OCI-LY7 (cell line): ENCODE measurements around the gene CDR2L.

Experiments
- EZH2phosphoT487 ChIP-seq: fragments of 200-600 bp; sonication (generic); IDR thresholded peaks from 2 replicates; pipeline ENCODE4 v1.6.1; 2018; ENCODE audit warnings: low read depth, borderline replicate concordance, mild to moderate bottlenecking, mixed run types, antibody characterized with exemption, low read length, moderate library complexity, mixed read lengths
- TF ChIP-seq, protein P1 (sequence below): fragments of 200-600 bp; sonication (generic); conservative IDR thresholded peaks from 2 replicates; pipeline ENCODE4 v1.5.1; 2014; ENCODE audit warnings: mild to moderate bottlenecking, antibody characterized with exemption, low read length, moderate library complexity, mixed read lengths

DNA sequence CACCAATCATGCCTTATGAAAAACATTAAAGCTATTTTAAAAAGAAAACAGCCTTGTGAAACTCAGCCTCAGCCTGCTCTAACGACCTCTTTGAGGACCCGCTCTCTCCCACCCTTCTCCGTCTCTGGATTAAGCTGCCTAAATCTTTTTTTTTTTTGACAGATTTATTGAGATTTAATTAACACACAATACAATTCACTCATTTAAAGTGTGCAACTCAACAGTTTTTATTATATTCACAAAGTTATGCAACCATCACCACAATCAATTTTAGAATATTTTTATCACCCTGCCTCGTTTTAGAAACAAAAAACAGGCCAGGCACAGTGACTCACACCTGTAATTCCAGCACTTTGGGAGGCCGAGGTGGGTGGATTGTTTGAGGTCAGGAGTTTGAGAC lies 8.4 kb downstream of the CDR2L start:
- TF ChIP-seq, protein P1, sequence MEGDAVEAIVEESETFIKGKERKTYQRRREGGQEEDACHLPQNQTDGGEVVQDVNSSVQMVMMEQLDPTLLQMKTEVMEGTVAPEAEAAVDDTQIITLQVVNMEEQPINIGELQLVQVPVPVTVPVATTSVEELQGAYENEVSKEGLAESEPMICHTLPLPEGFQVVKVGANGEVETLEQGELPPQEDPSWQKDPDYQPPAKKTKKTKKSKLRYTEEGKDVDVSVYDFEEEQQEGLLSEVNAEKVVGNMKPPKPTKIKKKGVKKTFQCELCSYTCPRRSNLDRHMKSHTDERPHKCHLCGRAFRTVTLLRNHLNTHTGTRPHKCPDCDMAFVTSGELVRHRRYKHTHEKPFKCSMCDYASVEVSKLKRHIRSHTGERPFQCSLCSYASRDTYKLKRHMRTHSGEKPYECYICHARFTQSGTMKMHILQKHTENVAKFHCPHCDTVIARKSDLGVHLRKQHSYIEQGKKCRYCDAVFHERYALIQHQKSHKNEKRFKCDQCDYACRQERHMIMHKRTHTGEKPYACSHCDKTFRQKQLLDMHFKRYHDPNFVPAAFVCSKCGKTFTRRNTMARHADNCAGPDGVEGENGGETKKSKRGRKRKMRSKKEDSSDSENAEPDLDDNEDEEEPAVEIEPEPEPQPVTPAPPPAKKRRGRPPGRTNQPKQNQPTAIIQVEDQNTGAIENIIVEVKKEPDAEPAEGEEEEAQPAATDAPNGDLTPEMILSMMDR = no peak
- TF ChIP-seq EZH2phosphoT487 = no peak
